DND-41 (cell line): ENCODE measurements around the gene PRR29.

Source experiments
- ATAC-seq: fragments of 200-7000 bp; cut with Tn5 transposase; 3 replicates; pipeline ENCODE4 v1.9.1; 2021; ENCODE audit warnings: low read depth; ENCODE audit not compliant: insufficient read depth
- DNase-seq: peaks from one replicate; pipeline ENCODE4 v3.0.0-alpha.2; 2020
- H2AFZ ChIP-seq: 2 replicates; pipeline ENCODE4 v1.6.0; 2012; ENCODE audit warnings: low read depth, low read length
- H3K27ac ChIP-seq: 2 replicates; pipeline ENCODE4 v1.5.1; 2012; ENCODE audit warnings: low read length, inconsistent platforms
- H3K27me3 ChIP-seq: fragments of 200-600 bp; sonication (generic); 2 replicates; pipeline ENCODE4 v1.6.0; 2012; ENCODE audit warnings: low read length, mild to moderate bottlenecking, inconsistent platforms; ENCODE audit not compliant: insufficient read depth, poor library complexity
- H3K36me3 ChIP-seq: 2 replicates; pipeline ENCODE4 v1.5.1; 2012; ENCODE audit warnings: low read length, inconsistent platforms; ENCODE audit not compliant: insufficient read depth
- H3K4me1 ChIP-seq: 2 replicates; pipeline ENCODE4 v1.5.1; 2012; ENCODE audit warnings: mild to moderate bottlenecking, low read length; ENCODE audit not compliant: insufficient read depth
- H3K4me2 ChIP-seq: 2 replicates; pipeline ENCODE4 v1.6.0; 2012; ENCODE audit warnings: mild to moderate bottlenecking, moderate library complexity, low read length, inconsistent platforms; ENCODE audit not compliant: insufficient read depth
- H3K4me3 ChIP-seq, 2 experiments: fragments of 200-600 bp in 1 of 2; shearing (Covaris generic) in 1 of 2; 2 replicates each; pipeline ENCODE4 v1.5.1; 2012 to 2016; ENCODE audit warnings: inconsistent platforms in 2 of 2, low read length in 2 of 2, mild to moderate bottlenecking in 2 of 2, low read depth in 1 of 2, moderate library complexity in 1 of 2
- H3K79me2 ChIP-seq: 2 replicates; pipeline ENCODE4 v1.6.0; 2012; ENCODE audit warnings: low read length, inconsistent platforms; ENCODE audit not compliant: insufficient read depth
- H3K9ac ChIP-seq: 2 replicates; pipeline ENCODE4 v1.6.0; 2012; ENCODE audit warnings: low read depth, mild to moderate bottlenecking, inconsistent platforms, low read length, moderate library complexity
- H3K9me3 ChIP-seq: 2 replicates; pipeline ENCODE4 v1.5.1; 2012; ENCODE audit warnings: low read length, moderate library complexity, mild to moderate bottlenecking, inconsistent platforms; ENCODE audit not compliant: insufficient read depth, severe bottlenecking
- H4K20me1 ChIP-seq: 2 replicates; pipeline ENCODE4 v1.6.0; 2012; ENCODE audit warnings: low read length; ENCODE audit not compliant: insufficient read depth
- EZH2 ChIP-seq: IDR thresholded peaks from 3 replicates; pipeline ENCODE4 v1.6.1; 2012; ENCODE audit warnings: borderline replicate concordance, low read depth, mild to moderate bottlenecking, moderate library complexity, low read length, inconsistent platforms; ENCODE audit not compliant: severe bottlenecking
- TF ChIP-seq, protein P1 (sequence below): IDR thresholded peaks from 2 replicates; pipeline ENCODE4 v1.5.1; 2012; ENCODE audit warnings: borderline replicate concordance, low read length, moderate library complexity, mild to moderate bottlenecking; ENCODE audit not compliant: poor library complexity, severe bottlenecking; ENCODE audit errors: extremely low read depth

The PRR29 gene

DNA sequence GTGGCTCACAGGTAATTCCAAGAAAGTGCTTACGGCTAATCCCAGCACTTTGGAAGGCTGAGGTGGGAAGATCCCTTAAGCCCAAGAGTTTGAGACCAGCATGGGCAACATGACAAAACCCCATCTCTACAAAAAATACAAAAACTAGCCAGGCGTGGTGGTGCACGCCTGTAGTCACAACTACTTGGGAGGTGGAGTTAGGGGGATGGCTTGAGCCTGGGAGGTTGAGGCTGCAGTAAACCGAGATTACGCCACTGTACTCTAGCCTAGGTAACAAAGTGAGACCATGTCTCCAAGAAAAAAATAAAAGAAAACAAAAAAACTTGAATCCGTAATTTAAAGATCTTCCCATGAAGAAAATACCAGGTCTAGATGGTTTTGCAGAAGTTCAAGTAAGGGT, 17.3 kb downstream of the PRR29 start:
- peak overlapping the region; percentile 69 for H3K27ac ChIP-seq
- no peak for ATAC-seq
- peaks cover 64% of the 10 kb centered on the region for H3K4me1 ChIP-seq
- DNase-seq: no peak
- H4K20me1 ChIP-seq: no peaks in the 10 kb centered on the region
- no peaks in the 10 kb centered on the region for H3K27me3 ChIP-seq
- no peak overlapping the region for H2AFZ ChIP-seq
- peak overlapping the region in 1 of 2 experiments; percentile 6; a peak in 2 of 4 replicates for H3K4me3 ChIP-seq
- peak overlapping the region; percentile 28 for H3K9ac ChIP-seq
- TF ChIP-seq EZH2: no peak
- TF ChIP-seq, protein P1, sequence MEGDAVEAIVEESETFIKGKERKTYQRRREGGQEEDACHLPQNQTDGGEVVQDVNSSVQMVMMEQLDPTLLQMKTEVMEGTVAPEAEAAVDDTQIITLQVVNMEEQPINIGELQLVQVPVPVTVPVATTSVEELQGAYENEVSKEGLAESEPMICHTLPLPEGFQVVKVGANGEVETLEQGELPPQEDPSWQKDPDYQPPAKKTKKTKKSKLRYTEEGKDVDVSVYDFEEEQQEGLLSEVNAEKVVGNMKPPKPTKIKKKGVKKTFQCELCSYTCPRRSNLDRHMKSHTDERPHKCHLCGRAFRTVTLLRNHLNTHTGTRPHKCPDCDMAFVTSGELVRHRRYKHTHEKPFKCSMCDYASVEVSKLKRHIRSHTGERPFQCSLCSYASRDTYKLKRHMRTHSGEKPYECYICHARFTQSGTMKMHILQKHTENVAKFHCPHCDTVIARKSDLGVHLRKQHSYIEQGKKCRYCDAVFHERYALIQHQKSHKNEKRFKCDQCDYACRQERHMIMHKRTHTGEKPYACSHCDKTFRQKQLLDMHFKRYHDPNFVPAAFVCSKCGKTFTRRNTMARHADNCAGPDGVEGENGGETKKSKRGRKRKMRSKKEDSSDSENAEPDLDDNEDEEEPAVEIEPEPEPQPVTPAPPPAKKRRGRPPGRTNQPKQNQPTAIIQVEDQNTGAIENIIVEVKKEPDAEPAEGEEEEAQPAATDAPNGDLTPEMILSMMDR: no peak
- H3K36me3 ChIP-seq: no peaks in the 10 kb centered on the region
- H3K9me3 ChIP-seq: no peaks in the 10 kb centered on the region
- peaks cover 74% of the 10 kb centered on the region for H3K79me2 ChIP-seq
- H3K4me2 ChIP-seq: peak overlapping the region; percentile 55

GRCh38 chr17:64016231-64016784, 18.2 kb downstream of the PRR29 start:
- ATAC-seq (0 out of 3 replicates have a peak, but pooled peaks have one; percentile 26), DNase-seq (peak; percentile 46)
- H3K4me1 ChIP-seq: peaks cover 70% of the 10 kb centered on the region
- peak overlapping the region in 1 of 2 experiments; percentile 40; a peak in 2 of 4 replicates for H3K4me3 ChIP-seq
- TF ChIP-seq, protein P1: peak; percentile 50
- no peak for TF ChIP-seq EZH2
- H2AFZ ChIP-seq: no peak overlapping the region
- no peaks in the 10 kb centered on the region for H3K9me3 ChIP-seq
- no peaks in the 10 kb centered on the region for H3K27me3 ChIP-seq
- H4K20me1 ChIP-seq: no peaks in the 10 kb centered on the region
- H3K79me2 ChIP-seq: peaks cover 73% of the 10 kb centered on the region
- no peaks in the 10 kb centered on the region for H3K36me3 ChIP-seq
- H3K27ac ChIP-seq: peak overlapping the region; percentile 59
- H3K9ac ChIP-seq: peak overlapping the region; percentile 30
- H3K4me2 ChIP-seq: peak overlapping the region; percentile 55

DNA sequence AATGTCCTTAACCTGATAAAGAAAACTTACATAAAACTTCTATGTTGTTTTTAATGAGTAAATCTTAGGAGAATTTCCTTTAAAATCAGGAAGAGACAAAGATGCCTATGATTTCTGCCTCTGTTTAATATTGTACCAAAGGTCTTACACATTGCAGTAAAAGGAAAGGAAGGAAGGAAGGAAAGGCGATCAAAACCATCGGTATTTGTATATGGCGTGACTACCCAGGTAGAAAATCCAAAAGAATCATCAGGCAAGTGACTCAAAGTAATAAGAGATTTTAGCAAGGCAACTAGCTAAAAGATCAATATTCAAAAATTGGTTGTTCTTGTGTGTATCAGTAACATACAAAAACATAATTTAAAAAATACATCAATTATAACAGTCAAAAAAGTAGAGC, 18.8 kb downstream of the PRR29 start:
- Histone ChIP-seq H3K9ac (peak overlapping the region; percentile 30), H3K36me3 (no peaks in the 10 kb centered on the region), H2AFZ (no peak overlapping the region), H3K4me1 (peaks cover 77% of the 10 kb centered on the region), H3K4me2 (peak overlapping the region; percentile 55), H3K27ac (peak overlapping the region; percentile 59), H3K4me3 (no peak overlapping the region), H4K20me1 (no peaks in the 10 kb centered on the region), H3K9me3 (no peaks in the 10 kb centered on the region), H3K27me3 (no peaks in the 10 kb centered on the region), H3K79me2 (peaks cover 69% of the 10 kb centered on the region)
- TF ChIP-seq, protein P1: no peak
- no peak for TF ChIP-seq EZH2
- ATAC-seq: no peak
- no peak for DNase-seq
